Ishikawa (cell line): Measurements from ENCODE around the gene NDP.

Experiments used
- CEBPB ChIP-seq: IDR thresholded peaks from 2 replicates; pipeline ENCODE4 v1.6.1; 2012
- CREB1 ChIP-seq: IDR thresholded peaks from 2 replicates; pipeline ENCODE4 v1.6.1; 2012; ENCODE audit warnings: low read depth
- EGR1 ChIP-seq: IDR thresholded peaks from 2 replicates; pipeline ENCODE4 v1.6.1; 2012
- EP300 ChIP-seq: IDR thresholded peaks from 2 replicates; pipeline ENCODE4 v1.6.1; 2012; ENCODE audit warnings: borderline replicate concordance
- FOXM1 ChIP-seq: IDR thresholded peaks from 2 replicates; pipeline ENCODE4 v1.6.1; 2012; ENCODE audit warnings: low read depth, borderline replicate concordance
- MAX ChIP-seq: IDR thresholded peaks from 2 replicates; pipeline ENCODE4 v1.6.1; 2012
- RAD21 ChIP-seq: IDR thresholded peaks from 2 replicates; pipeline ENCODE4 v1.6.1; 2012; ENCODE audit warnings: low read depth
- TAF1 ChIP-seq: IDR thresholded peaks from 2 replicates; pipeline ENCODE4 v1.6.1; 2012; ENCODE audit warnings: low read depth, mild to moderate bottlenecking
- TCF12 ChIP-seq: IDR thresholded peaks from 2 replicates; pipeline ENCODE4 v1.6.1; 2012; ENCODE audit warnings: low read depth
- TEAD4 ChIP-seq: IDR thresholded peaks from 2 replicates; pipeline ENCODE4 v1.6.1; 2012
- YY1 ChIP-seq: IDR thresholded peaks from 2 replicates; pipeline ENCODE4 v1.6.1; 2012; ENCODE audit warnings: low read depth
- TF ChIP-seq, protein P1 (sequence below): IDR thresholded peaks from 2 replicates; pipeline ENCODE4 v1.6.1; 2012
- TF ChIP-seq, protein P2 (sequence below): IDR thresholded peaks from 2 replicates; pipeline ENCODE4 v1.6.1; 2012; ENCODE audit warnings: low read depth, mild to moderate bottlenecking

DNA sequence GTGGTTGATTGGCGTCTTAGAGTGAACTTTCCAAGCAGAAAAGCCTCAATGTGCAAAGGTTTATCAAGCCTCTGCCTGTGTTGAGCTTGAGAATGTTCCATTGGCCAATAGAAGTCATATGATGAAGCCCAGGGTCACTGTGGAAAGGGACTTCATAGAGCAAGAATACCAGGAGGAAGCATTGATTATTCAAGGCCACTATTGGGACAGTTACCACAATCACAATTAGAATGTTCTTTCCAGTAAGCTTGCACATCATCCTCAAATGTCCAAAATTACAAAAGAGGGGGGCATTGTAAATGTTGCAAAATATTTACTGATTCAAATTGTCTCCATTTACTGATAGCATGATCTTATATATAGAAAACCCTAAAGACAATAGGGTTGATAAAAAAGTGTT lies 32.9 kb upstream of the NDP start:
- no peak for TF ChIP-seq RAD21
- TF ChIP-seq, protein P1, sequence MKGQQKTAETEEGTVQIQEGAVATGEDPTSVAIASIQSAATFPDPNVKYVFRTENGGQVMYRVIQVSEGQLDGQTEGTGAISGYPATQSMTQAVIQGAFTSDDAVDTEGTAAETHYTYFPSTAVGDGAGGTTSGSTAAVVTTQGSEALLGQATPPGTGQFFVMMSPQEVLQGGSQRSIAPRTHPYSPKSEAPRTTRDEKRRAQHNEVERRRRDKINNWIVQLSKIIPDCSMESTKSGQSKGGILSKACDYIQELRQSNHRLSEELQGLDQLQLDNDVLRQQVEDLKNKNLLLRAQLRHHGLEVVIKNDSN, result no peak
- TF ChIP-seq TAF1, result no peak
- TF ChIP-seq FOXM1, result no peak
- no peak for TF ChIP-seq YY1
- no peak for TF ChIP-seq EP300
- TF ChIP-seq TEAD4, result no peak
- no peak for TF ChIP-seq CEBPB
- no peak for TF ChIP-seq CREB1
- no peak for TF ChIP-seq MAX
- TF ChIP-seq EGR1, result no peak
- TF ChIP-seq TCF12, result no peak
- TF ChIP-seq, protein P2, sequence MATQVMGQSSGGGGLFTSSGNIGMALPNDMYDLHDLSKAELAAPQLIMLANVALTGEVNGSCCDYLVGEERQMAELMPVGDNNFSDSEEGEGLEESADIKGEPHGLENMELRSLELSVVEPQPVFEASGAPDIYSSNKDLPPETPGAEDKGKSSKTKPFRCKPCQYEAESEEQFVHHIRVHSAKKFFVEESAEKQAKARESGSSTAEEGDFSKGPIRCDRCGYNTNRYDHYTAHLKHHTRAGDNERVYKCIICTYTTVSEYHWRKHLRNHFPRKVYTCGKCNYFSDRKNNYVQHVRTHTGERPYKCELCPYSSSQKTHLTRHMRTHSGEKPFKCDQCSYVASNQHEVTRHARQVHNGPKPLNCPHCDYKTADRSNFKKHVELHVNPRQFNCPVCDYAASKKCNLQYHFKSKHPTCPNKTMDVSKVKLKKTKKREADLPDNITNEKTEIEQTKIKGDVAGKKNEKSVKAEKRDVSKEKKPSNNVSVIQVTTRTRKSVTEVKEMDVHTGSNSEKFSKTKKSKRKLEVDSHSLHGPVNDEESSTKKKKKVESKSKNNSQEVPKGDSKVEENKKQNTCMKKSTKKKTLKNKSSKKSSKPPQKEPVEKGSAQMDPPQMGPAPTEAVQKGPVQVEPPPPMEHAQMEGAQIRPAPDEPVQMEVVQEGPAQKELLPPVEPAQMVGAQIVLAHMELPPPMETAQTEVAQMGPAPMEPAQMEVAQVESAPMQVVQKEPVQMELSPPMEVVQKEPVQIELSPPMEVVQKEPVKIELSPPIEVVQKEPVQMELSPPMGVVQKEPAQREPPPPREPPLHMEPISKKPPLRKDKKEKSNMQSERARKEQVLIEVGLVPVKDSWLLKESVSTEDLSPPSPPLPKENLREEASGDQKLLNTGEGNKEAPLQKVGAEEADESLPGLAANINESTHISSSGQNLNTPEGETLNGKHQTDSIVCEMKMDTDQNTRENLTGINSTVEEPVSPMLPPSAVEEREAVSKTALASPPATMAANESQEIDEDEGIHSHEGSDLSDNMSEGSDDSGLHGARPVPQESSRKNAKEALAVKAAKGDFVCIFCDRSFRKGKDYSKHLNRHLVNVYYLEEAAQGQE, result no peak
